ENCODE data around the gene ZNF512B.

DNA sequence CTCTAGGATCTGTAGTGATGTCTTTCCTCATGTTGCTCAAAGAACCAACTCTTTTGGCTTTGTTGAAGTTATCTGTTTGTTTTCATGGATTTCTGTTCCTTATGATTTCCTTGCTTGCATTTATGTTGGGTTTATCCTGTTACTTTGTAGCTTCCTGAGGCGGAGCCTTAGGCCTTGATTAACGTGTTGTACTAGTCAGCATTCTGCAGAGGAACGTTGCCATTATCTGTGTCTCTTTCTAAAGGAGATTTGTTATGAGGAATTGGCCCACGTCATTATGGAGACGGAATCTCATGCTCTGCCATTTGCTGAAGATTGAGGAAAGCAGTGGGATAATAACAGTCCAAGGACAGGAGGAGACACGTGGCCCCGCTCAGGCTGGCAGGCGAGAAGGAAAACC, 43.4 kb downstream of the ZNF512B start:
- TF ChIP-seq, protein P1, sequence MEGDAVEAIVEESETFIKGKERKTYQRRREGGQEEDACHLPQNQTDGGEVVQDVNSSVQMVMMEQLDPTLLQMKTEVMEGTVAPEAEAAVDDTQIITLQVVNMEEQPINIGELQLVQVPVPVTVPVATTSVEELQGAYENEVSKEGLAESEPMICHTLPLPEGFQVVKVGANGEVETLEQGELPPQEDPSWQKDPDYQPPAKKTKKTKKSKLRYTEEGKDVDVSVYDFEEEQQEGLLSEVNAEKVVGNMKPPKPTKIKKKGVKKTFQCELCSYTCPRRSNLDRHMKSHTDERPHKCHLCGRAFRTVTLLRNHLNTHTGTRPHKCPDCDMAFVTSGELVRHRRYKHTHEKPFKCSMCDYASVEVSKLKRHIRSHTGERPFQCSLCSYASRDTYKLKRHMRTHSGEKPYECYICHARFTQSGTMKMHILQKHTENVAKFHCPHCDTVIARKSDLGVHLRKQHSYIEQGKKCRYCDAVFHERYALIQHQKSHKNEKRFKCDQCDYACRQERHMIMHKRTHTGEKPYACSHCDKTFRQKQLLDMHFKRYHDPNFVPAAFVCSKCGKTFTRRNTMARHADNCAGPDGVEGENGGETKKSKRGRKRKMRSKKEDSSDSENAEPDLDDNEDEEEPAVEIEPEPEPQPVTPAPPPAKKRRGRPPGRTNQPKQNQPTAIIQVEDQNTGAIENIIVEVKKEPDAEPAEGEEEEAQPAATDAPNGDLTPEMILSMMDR (IDR thresholded peaks at IDR 0.05) = no peak
- no peak for TF ChIP-seq POLR2A (IDR thresholded peaks at IDR 0.05)

Data from vagina (tissue), 2 donors.